Adrenal gland (tissue), 5 donors: ENCODE results near the gene NDUFV3.

Experiments used
- POLR2A ChIP-seq, 2 donors: fragments of 450-650 bp; IDR thresholded peaks; one replicate each; pipeline ENCODE4 v1.6.1; 2017; ENCODE audit warnings: antibody characterized with exemption in 2 of 2, mild to moderate bottlenecking in 2 of 2, moderate library complexity in 1 of 2
- TF ChIP-seq, protein P1 (sequence below), 6 experiments: fragments of 450-650 bp in 4 of 6; fragments of 200-600 bp in 2 of 6; sonication (generic) in 1 of 6; IDR thresholded peaks; 1 replicate in 5 of 6; 2 replicates in 1 of 6; pipeline versions ENCODE4 v1.5.1 to v1.8.0; 2016 to 2021; ENCODE audit warnings: antibody characterized with exemption in 6 of 6, mild to moderate bottlenecking in 2 of 6, moderate library complexity in 1 of 6
- donor health status: DM: no; HTN: no; CAD: no.

DNA sequence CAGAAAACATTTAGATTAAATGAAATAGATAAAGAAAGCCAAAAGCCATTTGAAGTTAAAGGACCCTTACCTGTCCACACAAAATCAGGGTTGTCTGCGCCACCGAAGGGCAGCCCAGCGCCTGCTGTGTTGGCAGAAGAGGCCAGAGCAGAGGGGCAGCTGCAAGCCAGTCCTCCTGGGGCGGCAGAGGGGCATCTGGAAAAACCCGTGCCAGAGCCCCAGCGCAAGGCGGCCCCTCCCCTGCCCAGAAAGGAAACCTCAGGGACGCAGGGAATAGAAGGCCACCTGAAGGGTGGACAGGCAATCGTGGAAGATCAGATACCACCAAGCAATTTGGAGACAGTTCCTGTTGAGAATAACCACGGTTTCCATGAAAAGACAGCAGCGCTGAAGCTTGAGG lies 10.7 kb downstream of the NDUFV3 start:
- TF ChIP-seq POLR2A (IDR thresholded peaks at IDR 0.05): no peak
- TF ChIP-seq, protein P1, sequence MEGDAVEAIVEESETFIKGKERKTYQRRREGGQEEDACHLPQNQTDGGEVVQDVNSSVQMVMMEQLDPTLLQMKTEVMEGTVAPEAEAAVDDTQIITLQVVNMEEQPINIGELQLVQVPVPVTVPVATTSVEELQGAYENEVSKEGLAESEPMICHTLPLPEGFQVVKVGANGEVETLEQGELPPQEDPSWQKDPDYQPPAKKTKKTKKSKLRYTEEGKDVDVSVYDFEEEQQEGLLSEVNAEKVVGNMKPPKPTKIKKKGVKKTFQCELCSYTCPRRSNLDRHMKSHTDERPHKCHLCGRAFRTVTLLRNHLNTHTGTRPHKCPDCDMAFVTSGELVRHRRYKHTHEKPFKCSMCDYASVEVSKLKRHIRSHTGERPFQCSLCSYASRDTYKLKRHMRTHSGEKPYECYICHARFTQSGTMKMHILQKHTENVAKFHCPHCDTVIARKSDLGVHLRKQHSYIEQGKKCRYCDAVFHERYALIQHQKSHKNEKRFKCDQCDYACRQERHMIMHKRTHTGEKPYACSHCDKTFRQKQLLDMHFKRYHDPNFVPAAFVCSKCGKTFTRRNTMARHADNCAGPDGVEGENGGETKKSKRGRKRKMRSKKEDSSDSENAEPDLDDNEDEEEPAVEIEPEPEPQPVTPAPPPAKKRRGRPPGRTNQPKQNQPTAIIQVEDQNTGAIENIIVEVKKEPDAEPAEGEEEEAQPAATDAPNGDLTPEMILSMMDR (IDR thresholded peaks at IDR 0.05): no peak
